ENCODE results near the gene KCND3.

DNA sequence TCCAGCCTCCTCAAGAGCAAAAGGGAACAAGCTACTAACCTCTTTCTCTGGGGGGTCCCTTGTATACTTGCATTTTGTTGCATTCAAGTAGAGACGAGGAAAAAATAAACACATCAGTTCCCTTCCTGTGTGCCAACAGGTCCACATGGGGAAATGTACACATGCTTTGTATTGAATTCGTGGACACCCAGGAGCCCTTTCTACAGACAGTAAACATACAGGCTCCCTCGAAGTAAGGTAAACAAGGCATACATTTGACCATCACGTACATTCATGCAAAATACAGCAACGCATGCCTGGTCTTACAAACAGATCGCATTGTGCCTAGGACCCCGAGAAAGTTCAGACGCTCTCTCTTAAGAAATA is 1.1 kb downstream of the KCND3 start:
- TF ChIP-seq POLR2AphosphoS5 (IDR thresholded peaks at IDR 0.05; ENCODE audit: low read depth, low read length) (no peak), TAF1 (IDR thresholded peaks at IDR 0.05; ENCODE audit: borderline replicate concordance, insufficient read depth, low read length) (no peak)
- TF ChIP-seq, protein P1, sequence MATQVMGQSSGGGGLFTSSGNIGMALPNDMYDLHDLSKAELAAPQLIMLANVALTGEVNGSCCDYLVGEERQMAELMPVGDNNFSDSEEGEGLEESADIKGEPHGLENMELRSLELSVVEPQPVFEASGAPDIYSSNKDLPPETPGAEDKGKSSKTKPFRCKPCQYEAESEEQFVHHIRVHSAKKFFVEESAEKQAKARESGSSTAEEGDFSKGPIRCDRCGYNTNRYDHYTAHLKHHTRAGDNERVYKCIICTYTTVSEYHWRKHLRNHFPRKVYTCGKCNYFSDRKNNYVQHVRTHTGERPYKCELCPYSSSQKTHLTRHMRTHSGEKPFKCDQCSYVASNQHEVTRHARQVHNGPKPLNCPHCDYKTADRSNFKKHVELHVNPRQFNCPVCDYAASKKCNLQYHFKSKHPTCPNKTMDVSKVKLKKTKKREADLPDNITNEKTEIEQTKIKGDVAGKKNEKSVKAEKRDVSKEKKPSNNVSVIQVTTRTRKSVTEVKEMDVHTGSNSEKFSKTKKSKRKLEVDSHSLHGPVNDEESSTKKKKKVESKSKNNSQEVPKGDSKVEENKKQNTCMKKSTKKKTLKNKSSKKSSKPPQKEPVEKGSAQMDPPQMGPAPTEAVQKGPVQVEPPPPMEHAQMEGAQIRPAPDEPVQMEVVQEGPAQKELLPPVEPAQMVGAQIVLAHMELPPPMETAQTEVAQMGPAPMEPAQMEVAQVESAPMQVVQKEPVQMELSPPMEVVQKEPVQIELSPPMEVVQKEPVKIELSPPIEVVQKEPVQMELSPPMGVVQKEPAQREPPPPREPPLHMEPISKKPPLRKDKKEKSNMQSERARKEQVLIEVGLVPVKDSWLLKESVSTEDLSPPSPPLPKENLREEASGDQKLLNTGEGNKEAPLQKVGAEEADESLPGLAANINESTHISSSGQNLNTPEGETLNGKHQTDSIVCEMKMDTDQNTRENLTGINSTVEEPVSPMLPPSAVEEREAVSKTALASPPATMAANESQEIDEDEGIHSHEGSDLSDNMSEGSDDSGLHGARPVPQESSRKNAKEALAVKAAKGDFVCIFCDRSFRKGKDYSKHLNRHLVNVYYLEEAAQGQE (IDR thresholded peaks at IDR 0.05; ENCODE audit: insufficient read depth in 1 of 2, low read depth in 2 of 2, low read length in 2 of 2) = no peak

All from PFSK-1 (cell line).